T-cell (primary cell): Measurements from ENCODE around the gene RPL5. TPM values are rescaled to one million over a fixed set of nuclear protein-coding genes. Genes with fewer than 3 reads are reported as not detected.

Source experiments
- ATAC-seq, 4 experiments: fragments of 200-7000 bp in 3 of 4; fragments of 150-1000 bp in 1 of 4; cut with Tn5 transposase; replicated peaks in 1 of 4; 1 replicate in 3 of 4; 2 replicates in 1 of 4; pipeline ENCODE4 v1.10.0; 2021; ENCODE audit warnings: moderate library complexity in 3 of 4, mild to moderate bottlenecking in 2 of 4, moderate number of reproducible peaks in 1 of 4
- CTCF ChIA-PET, 2 donors: fragments of 300-600 bp; sonication (Branson Sonifier 250); formaldehyde crosslinking; loops; one replicate each; lab custom pipeline; 2022; ENCODE audit warnings: antibody characterized with exemption in 2 of 2; lab: Charles Lee
- POLR2A ChIA-PET, 2 donors: fragments of 300-600 bp; sonication (Branson Sonifier 250); formaldehyde crosslinking; loops; one replicate each; lab custom pipeline; 2022; ENCODE audit warnings: antibody characterized with exemption in 2 of 2; lab: Charles Lee
- DNase-seq, 35 experiments: peaks; one replicate each; pipeline versions ENCODE4 v3.0.0 to v3.0.0-alpha.2; 2013 to 2023
- H3K27ac ChIP-seq: one replicate; pipeline ENCODE4 v1.5.1; 2013; ENCODE audit warnings: low read length
- H3K27me3 ChIP-seq, 2 experiments: replicated peaks in 1 of 2; 1 replicate in 1 of 2; 2 replicates in 1 of 2; pipeline versions ENCODE4 v1.6.1 to v1.7.0; 2013; ENCODE audit warnings: low read length in 1 of 2, mixed read lengths in 1 of 2; ENCODE audit not compliant: control insufficient read depth in 2 of 2, insufficient read depth in 2 of 2; ENCODE audit errors: extremely low read depth in 1 of 2
- H3K36me3 ChIP-seq, 2 donors: 1 replicate in 1 of 2; 2 replicates in 1 of 2; pipeline versions ENCODE4 v1.6.1 to v1.7.0; 2013; ENCODE audit warnings: low read length in 1 of 2; ENCODE audit not compliant: control insufficient read depth in 2 of 2, insufficient read depth in 1 of 2; ENCODE audit errors: extremely low read depth in 1 of 2
- H3K4me1 ChIP-seq, 2 experiments: 1 replicate in 1 of 2; 2 replicates in 1 of 2; pipeline versions ENCODE4 v1.6.1 to v1.7.0; 2013; ENCODE audit warnings: low read length in 2 of 2, mixed read lengths in 1 of 2; ENCODE audit not compliant: insufficient read depth in 2 of 2, control insufficient read depth in 1 of 2; ENCODE audit errors: extremely low read depth in 1 of 2
- H3K4me3 ChIP-seq, 2 donors: 1 replicate in 1 of 2; 2 replicates in 1 of 2; pipeline versions ENCODE4 v1.5.1 to v1.7.0; 2013; ENCODE audit warnings: mild to moderate bottlenecking in 2 of 2, low read length in 1 of 2, moderate library complexity in 1 of 2; ENCODE audit not compliant: control insufficient read depth in 1 of 2; ENCODE audit errors: extremely low read depth in 1 of 2
- H3K9me3 ChIP-seq: 2 replicates; pipeline ENCODE4 v1.7.0; 2013
- H3K27ac Mint-ChIP-seq, 2 donors: one replicate each; pipeline ENCODE4 v1.8.0; 2020 to 2021; ENCODE audit warnings: mild to moderate bottlenecking in 2 of 2, mixed read lengths in 2 of 2
- H3K27me3 Mint-ChIP-seq, 2 donors: one replicate each; pipeline ENCODE4 v1.8.0; 2021 to 2022; ENCODE audit warnings: mixed read lengths in 2 of 2
- H3K36me3 Mint-ChIP-seq: one replicate; pipeline ENCODE4 v1.8.0; 2021; ENCODE audit warnings: mixed read lengths
- H3K4me1 Mint-ChIP-seq, 3 donors: one replicate each; pipeline ENCODE4 v1.8.0; 2020 to 2022; ENCODE audit warnings: mixed read lengths in 3 of 3, mild to moderate bottlenecking in 1 of 3
- H3K4me3 Mint-ChIP-seq, 3 donors: one replicate each; pipeline ENCODE4 v1.8.0; 2020 to 2022; ENCODE audit warnings: mild to moderate bottlenecking in 3 of 3, mixed read lengths in 3 of 3, moderate library complexity in 3 of 3
- H3K9me3 Mint-ChIP-seq, 3 donors: one replicate each; pipeline ENCODE4 v1.8.0; 2020 to 2022; ENCODE audit warnings: mixed read lengths in 3 of 3
- WGBS: methylation state at CpG from one replicate; pipeline ENCODE4 v1.1.5; 2013; ENCODE audit warnings: missing lambda C conversion rate; ENCODE audit not compliant: insufficient coverage; 5-methylcytosine and 5-hydroxymethylcytosine counted together
- total RNA-seq, 35 experiments: library from RNA in 6 of 35; stranded (reverse) in 6 of 35; fragments of 120-200 nt in 1 of 35; gene quantifications; one replicate each; pipeline versions ENCODE4 v1.2.1 to v1.2.4 and lab custom pipeline; 2013 to 2026

The RPL5 gene
- total RNA-seq, 5 donors from 2014 or later (not counting 1 experiment from before 2014, with no cell fraction given): 1,327 to 1,558 (median 1,433) TPM

DNA sequence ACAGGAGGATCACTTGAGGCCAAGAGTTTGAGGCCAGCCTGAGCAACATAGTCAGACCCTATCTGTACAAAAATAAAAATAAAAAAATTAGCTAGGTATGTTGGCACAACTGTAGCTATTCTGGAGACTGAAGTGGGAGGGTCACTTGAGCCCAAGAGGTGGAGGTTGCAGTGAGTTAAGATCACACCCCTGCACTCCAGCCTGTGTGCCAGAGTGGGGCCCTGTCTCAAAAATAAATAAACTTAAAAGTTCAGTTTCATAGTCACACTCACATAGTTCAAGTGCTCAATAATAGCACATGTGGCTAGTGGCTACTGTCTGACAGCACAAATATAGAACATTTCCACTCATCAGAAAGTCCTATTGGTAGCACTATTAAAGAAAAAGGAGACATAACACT lies 41.8 kb upstream of the RPL5 start:
- DNase-seq (no peak), ATAC-seq (no peak)
- Histone ChIP-seq H3K9me3 (no peaks in the 10 kb centered on the region), H3K4me3 (no peak overlapping the region), H3K27ac (no peak overlapping the region), H3K27me3 (peaks cover 2 to 21% of the 10 kb centered on the region in 2 experiments), H3K4me1 (peaks cover 0 to 6% of the 10 kb centered on the region in 2 experiments), H3K36me3 (no peaks in the 10 kb centered on the region)
- Mint-ChIP-seq H3K4me1 (peaks cover 3 to 7% (median 5%) of the 10 kb centered on the region in 3 donors), H3K4me3 (no peak overlapping the region), H3K27me3 (peaks cover 16 to 44% of the 10 kb centered on the region in 2 donors), H3K36me3 (no peaks in the 10 kb centered on the region), H3K27ac (no peak overlapping the region), H3K9me3 (no peaks in the 10 kb centered on the region)
- CTCF ChIA-PET: interaction anchor here in 1 of 2 donors (0.6 to 1.1 kb wide), 2 partner anchors 41 to 160 kb away, joined by 3 read pairs; no protein-coding TSS in a partner anchor
- POLR2A ChIA-PET: no interaction called here

DNA sequence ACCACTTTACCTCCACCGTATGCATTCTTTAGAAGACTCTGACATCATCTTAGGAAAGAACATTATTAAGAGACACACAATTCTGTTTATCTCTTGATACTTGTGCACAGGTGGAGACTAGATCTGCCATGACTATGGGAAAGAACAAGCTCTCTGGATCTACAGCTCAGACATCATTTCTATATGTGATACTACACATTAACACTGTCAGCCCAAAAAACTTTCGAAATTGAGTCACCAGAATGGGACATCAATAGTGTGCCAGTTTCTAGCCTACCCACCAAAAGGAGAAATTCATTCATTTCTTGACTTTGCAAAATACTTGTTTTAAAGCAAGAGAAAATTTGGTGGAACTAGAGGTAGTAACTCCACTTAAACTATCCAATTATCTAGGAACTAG lies 41.0 kb upstream of the RPL5 start:
- Histone ChIP-seq H3K27me3 (peaks cover 2 to 13% of the 10 kb centered on the region in 2 experiments), H3K4me3 (no peak overlapping the region), H3K4me1 (no peaks in the 10 kb centered on the region), H3K27ac (no peak overlapping the region), H3K36me3 (no peaks in the 10 kb centered on the region), H3K9me3 (no peaks in the 10 kb centered on the region)
- Mint-ChIP-seq H3K4me3 (no peak overlapping the region), H3K36me3 (no peaks in the 10 kb centered on the region), H3K27ac (no peak overlapping the region), H3K9me3 (no peaks in the 10 kb centered on the region), H3K27me3 (peaks cover 16 to 39% of the 10 kb centered on the region in 2 donors), H3K4me1 (peaks cover 0 to 2% (median 0%) of the 10 kb centered on the region in 3 donors)
- ChIA-PET POLR2A (interaction anchor here in 1 of 2 donors (0.6 kb wide), 1 partner anchor 1815 kb away, joined by 3 read pairs; no protein-coding TSS in a partner anchor), CTCF (interaction anchor here in 1 of 2 donors (0.5 to 1.1 kb wide), 3 partner anchors 9 to 485 kb away, joined by 3 to 8 read pairs (median 3); no protein-coding TSS in a partner anchor)
- DNase-seq: no peak
- WGBS: no CpG with 5 or more reads among the region's 2 CpGs
- ATAC-seq: no peak

DNA sequence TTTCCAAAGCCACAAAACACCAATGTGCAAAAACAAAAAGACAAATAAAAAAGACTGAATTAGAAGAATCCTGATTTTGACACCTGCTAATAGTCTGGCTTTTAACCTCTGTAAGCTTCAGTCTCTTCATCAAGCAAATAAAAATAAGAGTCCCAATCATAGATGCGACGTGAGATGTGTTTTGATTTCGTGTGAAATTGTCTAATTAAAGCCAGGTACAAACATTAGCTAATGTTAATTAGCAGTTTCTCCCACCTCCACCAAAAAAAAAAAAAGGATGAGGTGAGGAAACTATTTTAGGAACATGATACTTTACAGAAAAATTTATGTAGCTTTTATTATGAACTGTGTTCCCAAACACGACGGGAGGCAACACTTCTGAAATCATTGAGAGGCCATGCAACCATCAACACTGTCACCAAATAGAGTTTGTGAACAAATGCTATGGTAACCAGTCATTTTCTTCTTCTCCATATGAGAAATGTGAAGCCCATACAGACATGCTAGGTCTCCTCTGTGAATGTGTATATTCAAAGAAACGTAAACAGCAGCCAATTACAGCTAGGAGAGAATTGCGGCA lies 40.3 kb upstream of the RPL5 start:
- H3K27ac ChIP-seq: no peak overlapping the region
- H3K4me3 ChIP-seq: no peak overlapping the region
- H3K4me1 ChIP-seq: no peaks in the 10 kb centered on the region
- CTCF ChIA-PET: interaction anchor here in 1 of 2 donors (0.5 kb wide), 1 partner anchor 9 kb away, joined by 8 read pairs; no protein-coding TSS in a partner anchor
- no peak overlapping the region for H3K27ac Mint-ChIP-seq
- no peaks in the 10 kb centered on the region for H3K4me1 Mint-ChIP-seq
- DNase-seq (no peak), ATAC-seq (no peak)
- peaks cover 2 to 12% of the 10 kb centered on the region in 2 experiments for H3K27me3 ChIP-seq
- H3K27me3 Mint-ChIP-seq: peaks cover 16 to 36% of the 10 kb centered on the region in 2 donors
- WGBS: no CpG with 5 or more reads among the region's 7 CpGs
- H3K36me3 ChIP-seq: no peaks in the 10 kb centered on the region
- H3K4me3 Mint-ChIP-seq: no peak overlapping the region
- H3K36me3 Mint-ChIP-seq: no peaks in the 10 kb centered on the region
- no peaks in the 10 kb centered on the region for H3K9me3 Mint-ChIP-seq
- POLR2A ChIA-PET: interaction anchor here in 1 of 2 donors (0.6 kb wide), 2 partner anchors 25 to 1815 kb away, joined by 3 to 4 read pairs; no protein-coding TSS in a partner anchor
- no peaks in the 10 kb centered on the region for H3K9me3 ChIP-seq

DNA sequence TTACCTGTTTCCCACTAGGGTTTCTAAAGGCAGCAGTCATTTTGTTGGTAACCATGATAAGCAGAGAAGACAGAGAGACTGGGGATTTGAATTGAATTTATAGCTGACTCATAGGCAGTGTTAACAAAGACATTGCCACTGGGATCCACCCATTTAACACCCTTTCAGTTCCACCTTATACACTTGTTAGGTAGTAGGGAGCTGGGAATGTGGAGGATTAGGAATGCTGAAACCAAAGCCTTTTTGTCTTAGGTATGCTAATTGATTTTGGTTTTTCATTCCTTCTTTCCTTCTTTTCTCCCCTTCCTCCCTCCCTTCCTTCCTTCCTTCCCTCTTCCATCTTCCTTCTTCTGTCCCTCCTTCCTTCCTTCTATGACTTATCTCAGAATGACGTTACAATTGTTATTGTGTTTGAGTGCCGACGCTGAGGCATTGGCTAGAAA lies 39.5 kb upstream of the RPL5 start:
- CTCF ChIA-PET: no interaction called here
- H3K27me3 Mint-ChIP-seq: peaks cover 16 to 32% of the 10 kb centered on the region in 2 donors
- H3K36me3 Mint-ChIP-seq: no peaks in the 10 kb centered on the region
- H3K4me1 Mint-ChIP-seq: no peaks in the 10 kb centered on the region
- H3K9me3 Mint-ChIP-seq: no peaks in the 10 kb centered on the region
- WGBS: no CpG with 5 or more reads among the region's 3 CpGs
- Histone ChIP-seq H3K36me3 (no peaks in the 10 kb centered on the region), H3K27me3 (peaks cover 2 to 11% of the 10 kb centered on the region in 2 experiments), H3K4me3 (no peak overlapping the region), H3K4me1 (no peaks in the 10 kb centered on the region), H3K9me3 (no peaks in the 10 kb centered on the region), H3K27ac (no peak overlapping the region)
- DNase-seq: no peak
- POLR2A ChIA-PET: interaction anchor here in 1 of 2 donors (0.5 kb wide), 1 partner anchor 1614 kb away, joined by 5 read pairs; no protein-coding TSS in a partner anchor
- H3K27ac Mint-ChIP-seq: no peak overlapping the region
- H3K4me3 Mint-ChIP-seq: no peak overlapping the region
- ATAC-seq: no peak

DNA sequence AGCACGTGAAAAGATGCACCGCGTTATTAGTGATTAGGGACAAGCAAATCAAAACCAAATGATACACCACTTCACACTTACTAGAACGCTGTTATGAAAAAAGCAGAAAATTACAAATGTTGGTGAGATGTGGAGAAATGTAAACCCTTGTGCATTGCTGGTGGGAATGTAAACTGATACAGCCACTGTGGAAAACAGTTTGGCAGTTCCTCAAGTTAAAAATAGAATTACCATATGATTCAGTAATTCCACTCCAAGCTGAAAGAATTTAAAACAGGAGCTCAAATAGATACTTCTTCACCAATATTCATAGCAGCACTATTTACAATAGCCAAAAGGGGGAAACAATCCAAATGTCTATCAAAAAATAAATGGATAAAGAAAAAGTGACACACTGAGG lies 36.7 kb upstream of the RPL5 start:
- no peaks in the 10 kb centered on the region for H3K36me3 ChIP-seq
- ATAC-seq: no peak
- ChIA-PET POLR2A (no interaction called here), CTCF (interaction anchor here in 1 of 2 donors (0.6 to 1.4 kb wide), 2 partner anchors 17 to 22 kb away, joined by 4 to 5 read pairs; no protein-coding TSS in a partner anchor)
- no peak overlapping the region for H3K4me3 ChIP-seq
- no peaks in the 10 kb centered on the region for H3K4me1 ChIP-seq
- Mint-ChIP-seq H3K36me3 (no peaks in the 10 kb centered on the region), H3K27me3 (peaks cover 16 to 27% of the 10 kb centered on the region in 2 donors), H3K9me3 (no peaks in the 10 kb centered on the region), H3K4me3 (no peak overlapping the region), H3K27ac (no peak overlapping the region), H3K4me1 (no peaks in the 10 kb centered on the region)
- H3K9me3 ChIP-seq: no peaks in the 10 kb centered on the region
- no CpG with 5 or more reads among the region's 4 CpGs for WGBS
- DNase-seq: no peak
- no peak overlapping the region for H3K27ac ChIP-seq
- H3K27me3 ChIP-seq: peaks cover 2 to 10% of the 10 kb centered on the region in 2 experiments

DNA sequence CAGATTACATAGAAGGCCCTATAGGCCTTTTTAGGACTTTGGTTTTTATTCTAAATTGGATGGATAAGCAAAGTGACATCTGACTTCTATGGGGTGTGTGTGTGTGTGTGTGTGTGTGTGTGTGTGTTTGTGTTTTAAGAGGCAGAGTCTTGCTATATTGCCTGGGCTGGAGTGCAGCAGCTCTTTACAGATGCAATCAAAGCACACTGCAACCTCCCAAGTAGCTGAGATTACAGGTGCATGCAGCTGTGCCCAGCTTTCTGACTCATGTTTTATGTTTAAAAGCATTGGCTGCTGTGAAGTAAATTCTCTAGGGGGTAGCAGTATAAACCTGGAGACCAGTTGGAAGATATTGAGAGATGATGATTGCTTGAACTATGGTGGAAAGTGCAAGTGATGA lies 34.5 kb upstream of the RPL5 start:
- no peaks in the 10 kb centered on the region for H3K36me3 ChIP-seq
- no peaks in the 10 kb centered on the region for H3K9me3 Mint-ChIP-seq
- H3K4me3 ChIP-seq: no peak overlapping the region
- H3K36me3 Mint-ChIP-seq: peaks cover 3% of the 10 kb centered on the region
- DNase-seq (no peak), ATAC-seq (no peak)
- ChIA-PET CTCF (no interaction called here), POLR2A (no interaction called here)
- peaks cover 14 to 26% of the 10 kb centered on the region in 2 donors for H3K27me3 Mint-ChIP-seq
- no peak overlapping the region for H3K4me3 Mint-ChIP-seq
- H3K9me3 ChIP-seq: no peaks in the 10 kb centered on the region
- no peaks in the 10 kb centered on the region for H3K4me1 ChIP-seq
- H3K27me3 ChIP-seq: peaks cover 2 to 7% of the 10 kb centered on the region in 2 experiments
- H3K4me1 Mint-ChIP-seq: no peaks in the 10 kb centered on the region
- no peak overlapping the region for H3K27ac Mint-ChIP-seq
- no peak overlapping the region for H3K27ac ChIP-seq
